Spleen (tissue), 11 donors: ENCODE results near the gene KMT2D. TPM values are rescaled to one million over a fixed set of nuclear protein-coding genes. Genes with fewer than 3 reads are reported as not detected.

ENCODE experiments used
- DNase-seq: peaks from one replicate; pipeline ENCODE4 v3.0.0-alpha.2; 2020
- H3K27ac ChIP-seq, 8 donors: fragments of 200-600 bp; sonication (generic) in 7 of 8; 1 replicate in 4 of 8; 2 replicates in 4 of 8; pipeline versions ENCODE4 v1.5.0 to v1.8.0; 2016 to 2021; ENCODE audit warnings: inconsistent platforms in 4 of 8, mild to moderate bottlenecking in 4 of 8, moderate library complexity in 1 of 8
- H3K27me3 ChIP-seq, 7 donors: fragments of 200-600 bp; sonication (generic) in 6 of 7; replicated peaks in 1 of 7; 1 replicate in 4 of 7; 2 replicates in 3 of 7; pipeline versions ENCODE4 v1.5.0 to v1.8.0; 2016 to 2021; ENCODE audit warnings: inconsistent platforms in 3 of 7, mild to moderate bottlenecking in 1 of 7
- H3K36me3 ChIP-seq, 6 donors: fragments of 200-600 bp; sonication (generic) in 5 of 6; 1 replicate in 4 of 6; 2 replicates in 2 of 6; pipeline versions ENCODE4 v1.5.0 to v1.8.0; 2016 to 2021; ENCODE audit warnings: inconsistent platforms in 2 of 6
- H3K4me1 ChIP-seq, 6 donors: fragments of 200-600 bp; sonication (generic) in 5 of 6; 1 replicate in 3 of 6; 2 replicates in 3 of 6; pipeline versions ENCODE4 v1.5.0 to v1.8.0; 2016 to 2021; ENCODE audit warnings: inconsistent platforms in 3 of 6
- H3K4me3 ChIP-seq, 8 donors: fragments of 200-600 bp; sonication (generic) in 7 of 8; 1 replicate in 4 of 8; 2 replicates in 4 of 8; pipeline versions ENCODE4 v1.5.0 to v1.8.0; 2016 to 2021; ENCODE audit warnings: inconsistent platforms in 4 of 8, mild to moderate bottlenecking in 4 of 8, moderate library complexity in 2 of 8
- H3K9me3 ChIP-seq, 8 donors: fragments of 200-600 bp; sonication (generic) in 7 of 8; 1 replicate in 4 of 8; 2 replicates in 4 of 8; pipeline versions ENCODE4 v1.5.0 to v1.8.0; 2016 to 2021; ENCODE audit warnings: inconsistent platforms in 4 of 8
- POLR2A ChIP-seq, 3 donors: fragments of 450-650 bp; IDR thresholded peaks; one replicate each; pipeline ENCODE4 v1.5.1; 2017; ENCODE audit warnings: antibody characterized with exemption in 3 of 3, mild to moderate bottlenecking in 1 of 3
- POLR2AphosphoS5 ChIP-seq, 3 donors: sonication (generic); formaldehyde crosslinking; IDR thresholded peaks; one replicate each; pipeline ENCODE4 v1.5.1; 2017; ENCODE audit warnings: antibody characterized with exemption in 3 of 3
- WGBS, 5 donors: extraction: QIAGEN DNeasy Blood & Tissue Kit in 3 of 5; methylation state at CpG; one replicate each; pipeline versions ENCODE4 v1.1.5 to v1.1.7; 2013 to 2018; 5-methylcytosine and 5-hydroxymethylcytosine counted together
- intact Hi-C: fragments of 100-400 bp; cut with DNase I; formaldehyde crosslinking; loops from one replicate; pipeline ENCODE4 v1.15.0; 2023; ENCODE audit warnings: low total_unique reads
- polyA plus RNA-seq, 3 donors: library from polyadenylated mRNA; stranded (reverse); fragments of 200-250 nt; gene quantifications; one replicate each; pipeline ENCODE4 v1.2.1, GENCODE V29; 2013
- total RNA-seq, 7 donors: library from RNA; depleted of rRNA in 3 of 7; stranded (reverse); fragments of >200 nt in 3 of 7; fragmentation: NEBNext Ultra II Directional in 4 of 7; extraction: Animal tissue kit (Norgen Biotek cat#: 25700) in 4 of 7; gene quantifications; one replicate each; pipeline versions ENCODE4 v1.1.0 to v1.2.1, GENCODE V29; 2016 to 2021
- TF ChIP-seq, protein P1 (sequence below), 11 experiments: fragments of 200-600 bp in 7 of 11; fragments of 450-650 bp in 4 of 11; sonication (generic) in 4 of 11; IDR thresholded peaks in 8 of 11; conservative IDR thresholded peaks in 3 of 11; 1 replicate in 7 of 11; 2 replicates in 4 of 11; pipeline versions ENCODE4 v1.4.0 to v1.8.0; 2016 to 2021; ENCODE audit warnings: antibody characterized with exemption in 11 of 11, inconsistent platforms in 4 of 11, mild to moderate bottlenecking in 1 of 11
- donor health status: healthy with polysubstance abuse.
- donor health status: DM: no; HTN: no; CAD: no; lungs with moderate emphysema.
- donor health status: DM: no; HTN: no; CAD: no.
- donor health status: Bipolar disorder and iron deficiency.
- donor health status: healthy.
- donor health status: DM: no; HTN: no; CAD: no.
- donor health status: DM: yes; HTN: yes; CAD: no.

Gene KMT2D
- total and polyA plus RNA-seq, 10 donors = 5.1 to 172 (median 140) TPM

DNA sequence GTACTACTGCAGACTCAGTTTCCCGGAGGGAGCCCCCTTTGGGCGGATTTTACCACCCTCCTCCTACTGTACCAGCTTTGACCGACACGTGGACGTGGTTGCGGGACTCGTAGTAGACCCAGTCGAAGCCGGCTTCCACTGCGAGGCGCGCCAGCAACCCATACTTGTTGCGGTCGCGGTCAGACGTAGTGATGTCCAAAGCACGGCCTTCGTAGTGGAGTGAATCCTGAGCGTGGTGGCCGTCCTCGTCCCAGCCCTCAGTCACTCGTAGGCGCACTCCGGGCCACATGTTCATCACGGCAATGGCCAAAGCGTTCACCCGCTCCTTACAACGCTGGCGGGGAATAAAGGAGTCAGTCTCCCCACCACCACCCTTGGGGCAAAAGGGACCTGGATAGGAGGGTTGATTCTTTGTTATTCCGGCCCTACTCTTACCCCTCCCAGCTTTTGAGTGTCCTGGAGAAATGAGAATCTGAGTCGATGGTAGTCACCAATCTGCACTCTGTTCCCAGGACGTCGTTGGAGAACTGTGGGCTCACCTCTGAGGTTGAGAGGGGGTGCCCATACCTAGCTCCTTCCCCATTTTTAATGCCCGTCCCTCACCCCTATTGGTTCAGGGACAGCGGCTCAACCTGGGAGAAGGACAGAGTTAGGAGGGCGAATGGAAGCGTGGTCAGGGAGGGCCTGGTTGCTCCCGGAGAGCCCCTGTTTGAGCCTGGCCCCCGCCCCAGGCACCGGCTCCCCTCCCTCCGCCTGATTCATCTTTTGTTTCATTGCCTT lies 30.7 kb upstream of the KMT2D start:
- Histone ChIP-seq H3K9me3 (no peaks in the 10 kb centered on the region), H3K4me1 (peaks cover 56 to 78% (median 72%) of the 10 kb centered on the region in 6 donors), H3K27ac (peak overlapping the region in 4 of 8 donors; percentile 52 to 79 (median 59)), H3K27me3 (peaks cover 3 to 73% (median 65%) of the 10 kb centered on the region in 7 donors), H3K36me3 (peaks cover 0 to 11% (median 0%) of the 10 kb centered on the region in 6 donors), H3K4me3 (peak overlapping the region in 4 of 8 donors; percentile 22 to 69 (median 32))
- 22 to 36% (median 30%) methylated on average over 39 to 41 of the region's 41 CpGs for WGBS, 5 donors
- intact Hi-C loops = no loop called here
- DNase-seq = peak; percentile 70
- TF ChIP-seq, protein P1, sequence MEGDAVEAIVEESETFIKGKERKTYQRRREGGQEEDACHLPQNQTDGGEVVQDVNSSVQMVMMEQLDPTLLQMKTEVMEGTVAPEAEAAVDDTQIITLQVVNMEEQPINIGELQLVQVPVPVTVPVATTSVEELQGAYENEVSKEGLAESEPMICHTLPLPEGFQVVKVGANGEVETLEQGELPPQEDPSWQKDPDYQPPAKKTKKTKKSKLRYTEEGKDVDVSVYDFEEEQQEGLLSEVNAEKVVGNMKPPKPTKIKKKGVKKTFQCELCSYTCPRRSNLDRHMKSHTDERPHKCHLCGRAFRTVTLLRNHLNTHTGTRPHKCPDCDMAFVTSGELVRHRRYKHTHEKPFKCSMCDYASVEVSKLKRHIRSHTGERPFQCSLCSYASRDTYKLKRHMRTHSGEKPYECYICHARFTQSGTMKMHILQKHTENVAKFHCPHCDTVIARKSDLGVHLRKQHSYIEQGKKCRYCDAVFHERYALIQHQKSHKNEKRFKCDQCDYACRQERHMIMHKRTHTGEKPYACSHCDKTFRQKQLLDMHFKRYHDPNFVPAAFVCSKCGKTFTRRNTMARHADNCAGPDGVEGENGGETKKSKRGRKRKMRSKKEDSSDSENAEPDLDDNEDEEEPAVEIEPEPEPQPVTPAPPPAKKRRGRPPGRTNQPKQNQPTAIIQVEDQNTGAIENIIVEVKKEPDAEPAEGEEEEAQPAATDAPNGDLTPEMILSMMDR (IDR thresholded peaks at IDR 0.05 in 8 of 11, conservative IDR thresholded peaks at IDR 0.05 in 3 of 11) = no peak
- TF ChIP-seq POLR2A (IDR thresholded peaks at IDR 0.05) = no peak
- no peak for TF ChIP-seq POLR2AphosphoS5 (IDR thresholded peaks at IDR 0.05)

DNA sequence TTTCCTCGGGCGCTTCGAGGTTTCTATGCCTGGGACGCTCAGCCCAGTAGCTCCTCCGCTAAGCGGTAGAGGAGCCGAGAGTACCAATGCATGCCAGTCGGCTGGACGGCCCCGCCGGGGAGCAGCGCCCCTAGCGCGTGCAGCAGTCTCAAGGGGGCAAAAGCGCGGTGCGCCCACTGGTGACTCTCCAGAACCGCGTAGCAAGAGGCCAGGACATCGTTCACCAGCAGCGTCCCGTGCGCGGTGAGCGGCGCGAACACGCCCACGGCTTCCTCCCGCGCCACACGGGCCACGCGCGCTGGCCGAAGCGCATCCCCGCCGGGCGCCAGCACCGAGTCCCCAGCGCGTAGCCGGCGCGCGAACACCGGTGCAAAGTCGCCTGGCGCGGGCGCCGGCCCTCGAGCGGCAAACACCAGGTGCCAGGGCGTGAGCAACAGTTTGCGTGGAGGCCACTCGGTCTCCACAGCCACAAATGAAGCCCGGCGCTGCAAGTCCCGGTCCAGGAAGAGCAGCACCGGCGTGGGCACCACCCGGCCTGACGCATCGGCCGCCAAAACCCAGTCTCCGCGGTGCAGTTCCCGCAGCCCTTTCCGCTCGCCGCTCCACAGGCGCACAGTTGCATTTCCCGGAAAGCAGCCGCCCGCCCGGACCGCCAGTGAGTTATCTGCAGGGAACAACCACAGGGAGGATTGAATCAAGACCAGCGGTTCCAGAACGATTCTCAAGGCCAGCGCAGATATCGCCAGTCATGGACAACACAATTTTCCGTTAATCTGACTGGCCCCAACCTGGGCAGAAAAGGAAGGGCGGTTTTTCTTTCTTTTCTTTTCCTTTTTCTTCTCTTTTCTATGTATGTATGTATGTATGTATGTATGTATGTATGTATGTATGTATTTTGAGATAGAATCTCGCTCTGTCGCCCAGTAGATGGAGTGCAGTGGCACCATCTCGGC lies 29.5 kb upstream of the KMT2D start:
- no peaks in the 10 kb centered on the region for H3K36me3 ChIP-seq
- H3K4me1 ChIP-seq = peaks cover 56 to 75% (median 71%) of the 10 kb centered on the region in 6 donors
- WGBS, 5 donors = 2 to 4% (median 2%) methylated on average over 29 to 88 of the region's 88 CpGs
- H3K27me3 ChIP-seq = peaks cover 3 to 73% (median 65%) of the 10 kb centered on the region in 7 donors
- peak overlapping the region; percentile 16 to 69 (median 43) for H3K4me3 ChIP-seq
- TF ChIP-seq, protein P1 (IDR thresholded peaks at IDR 0.05 in 8 of 11, conservative IDR thresholded peaks at IDR 0.05 in 3 of 11) = peak in 2 of 11 experiments; percentile 10 to 32
- peak; percentile 34 to 77 (median 63) for TF ChIP-seq POLR2AphosphoS5 (IDR thresholded peaks at IDR 0.05)
- no peak for TF ChIP-seq POLR2A (IDR thresholded peaks at IDR 0.05)
- peak overlapping the region in 6 of 8 donors; percentile 52 to 79 (median 61) for H3K27ac ChIP-seq
- intact Hi-C loops = loop anchor here (5.0 kb wide), 2 partner anchors 32 to 147 kb away; no protein-coding TSS in a partner anchor
- H3K9me3 ChIP-seq = no peaks in the 10 kb centered on the region
- peak; percentile 87 for DNase-seq

DNA sequence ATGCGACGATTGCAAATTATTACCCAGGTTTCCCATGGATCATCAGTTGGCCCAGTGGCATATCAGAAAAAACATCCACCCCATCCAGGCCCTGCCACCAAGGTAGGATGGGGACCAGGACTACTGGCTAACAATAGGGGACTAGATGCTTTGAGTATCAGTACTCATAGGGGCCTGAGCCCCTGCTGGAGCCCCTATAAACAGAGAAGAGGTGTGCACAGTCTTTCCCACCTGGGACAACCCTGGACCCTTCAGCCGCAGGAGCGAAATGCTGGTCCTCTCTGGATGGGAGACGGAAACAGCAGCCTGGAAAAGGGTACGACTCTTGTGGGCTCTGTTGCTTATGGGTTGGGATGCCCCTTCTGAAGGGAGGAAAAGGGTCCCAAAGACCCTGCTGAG lies 28.3 kb upstream of the KMT2D start:
- WGBS, 5 donors = 61 to 69% (median 63%) methylated on average over 4 to 6 of the region's 6 CpGs
- peaks cover 48 to 63% (median 60%) of the 10 kb centered on the region in 6 donors for H3K4me1 ChIP-seq
- no peak overlapping the region for H3K27ac ChIP-seq
- no peak for DNase-seq
- intact Hi-C loops = loop anchor here (5.0 kb wide), 2 partner anchors 33 to 148 kb away; no protein-coding TSS in a partner anchor
- no peak overlapping the region for H3K4me3 ChIP-seq
- H3K27me3 ChIP-seq = peaks cover 3 to 62% (median 53%) of the 10 kb centered on the region in 7 donors
- H3K36me3 ChIP-seq = no peaks in the 10 kb centered on the region
- H3K9me3 ChIP-seq = peaks cover 0 to 4% (median 0%) of the 10 kb centered on the region in 8 donors
- TF ChIP-seq POLR2AphosphoS5 (IDR thresholded peaks at IDR 0.05) = no peak
- TF ChIP-seq, protein P1 (IDR thresholded peaks at IDR 0.05 in 8 of 11, conservative IDR thresholded peaks at IDR 0.05 in 3 of 11) = no peak
- TF ChIP-seq POLR2A (IDR thresholded peaks at IDR 0.05) = no peak
